SK-N-SH (cell line): Measurements from ENCODE around the gene SH3D21.

Source experiments
- CTCF ChIP-seq: fragments of 200-600 bp; sonication (generic); IDR thresholded peaks from 2 replicates; pipeline ENCODE4 v1.6.1; 2017; ENCODE audit warnings: antibody characterized with exemption, mild to moderate bottlenecking, moderate library complexity
- EP300 ChIP-seq, 2 experiments: IDR thresholded peaks; 2 replicates each; pipeline versions ENCODE4 v1.4.0 to v1.6.1; 2012; ENCODE audit warnings: borderline replicate concordance in 1 of 2, low read depth in 1 of 2, low read length in 1 of 2
- EZH2phosphoT487 ChIP-seq: fragments of 200-600 bp; sonication (generic); IDR thresholded peaks from 2 replicates; pipeline ENCODE4 v1.6.1; 2017; ENCODE audit warnings: low read depth, mixed run types, mild to moderate bottlenecking, antibody characterized with exemption, moderate library complexity, borderline replicate concordance
- GABPA ChIP-seq: IDR thresholded peaks from 2 replicates; pipeline ENCODE4 v1.4.0; 2012; ENCODE audit warnings: low read depth, mild to moderate bottlenecking
- MXI1 ChIP-seq: IDR thresholded peaks from 2 replicates; pipeline ENCODE4 v1.6.1; 2012; ENCODE audit warnings: mild to moderate bottlenecking, low read depth, low read length, improper control_type of control experiment
- POLR2AphosphoS5 ChIP-seq: IDR thresholded peaks from 2 replicates; pipeline ENCODE4 v1.6.1; 2012; ENCODE audit warnings: low read depth, low read length
- RAD21 ChIP-seq: IDR thresholded peaks from 2 replicates; pipeline ENCODE4 v1.6.1; 2012; ENCODE audit warnings: mild to moderate bottlenecking, low read length
- RFX5 ChIP-seq: IDR thresholded peaks from 2 replicates; pipeline ENCODE4 v1.6.1; 2012; ENCODE audit warnings: mild to moderate bottlenecking, improper control_type of control experiment, low read length
- SMC3 ChIP-seq: IDR thresholded peaks from 2 replicates; pipeline ENCODE4 v1.6.1; 2012; ENCODE audit warnings: low read depth, low read length, improper control_type of control experiment
- TAF1 ChIP-seq: IDR thresholded peaks from 2 replicates; pipeline ENCODE4 v1.6.1; 2012; ENCODE audit warnings: low read depth, mild to moderate bottlenecking, low read length, moderate library complexity, borderline replicate concordance
- USF1 ChIP-seq: IDR thresholded peaks from 2 replicates; pipeline ENCODE4 v1.4.0; 2012; ENCODE audit warnings: low read depth, borderline replicate concordance
- USF2 ChIP-seq: fragments of 150-350 bp; IDR thresholded peaks from 2 replicates; pipeline ENCODE4 v1.6.1; 2017; ENCODE audit warnings: antibody characterized with exemption, low read length, low read depth, borderline replicate concordance

- TF ChIP-seq EP300 (IDR thresholded peaks at IDR 0.05; ENCODE audit: borderline replicate concordance in 1 of 2, low read depth in 1 of 2, low read length in 1 of 2): no peak
- no peak for TF ChIP-seq CTCF
- no peak for TF ChIP-seq MXI1
- no peak for TF ChIP-seq EZH2phosphoT487
- no peak for TF ChIP-seq RFX5
- no peak for TF ChIP-seq POLR2AphosphoS5
- TF ChIP-seq GABPA: no peak
- no peak for TF ChIP-seq TAF1
- no peak for TF ChIP-seq SMC3
- no peak for TF ChIP-seq USF2
- no peak for TF ChIP-seq RAD21
- no peak for TF ChIP-seq USF1
Observed at GRCh38 chr1:36297062-36297461, 9.1 kb upstream of the SH3D21 start.
